Fibroblast of the aortic adventitia (primary cell): ENCODE measurements around the gene PCDH19. TPM values are rescaled to one million over a fixed set of nuclear protein-coding genes. Genes with fewer than 3 reads are reported as not detected.

Experiments
- DNase-seq: peaks from one replicate; pipeline ENCODE4 v3.0.0-alpha.2; 2010; ENCODE audit warnings: low read depth
- H3K4me3 ChIP-seq: 2 replicates; pipeline ENCODE4 v1.5.1; 2011; ENCODE audit warnings: low read depth, mild to moderate bottlenecking, control low read depth, low read length, moderate library complexity
- CTCF ChIP-seq: IDR thresholded peaks from 2 replicates; pipeline ENCODE4 v1.5.1; 2011; ENCODE audit warnings: mild to moderate bottlenecking, low read length, control low read depth, inconsistent platforms; ENCODE audit not compliant: insufficient read depth
- total RNA-seq: library from RNA; depleted of rRNA; stranded (reverse); fragments of >200 nt; gene quantifications from 2 replicates; pipeline ENCODE4 v1.2.3, GENCODE V29; 2012; ENCODE audit warnings: low replicate concordance

PCDH19 gene
- total RNA-seq, 1 donor: 0.09 TPM

GRCh38 chrX:100410901-100411801 lies 1.1 kb upstream of the PCDH19 start:
- no peak for TF ChIP-seq CTCF
- no peak for DNase-seq
- no peak overlapping the region for H3K4me3 ChIP-seq

GRCh38 chrX:100408713-100409609 lies 1.1 kb downstream of the PCDH19 start:
- H3K4me3 ChIP-seq: no peak overlapping the region
- no peak for TF ChIP-seq CTCF
- no peak for DNase-seq

- TF ChIP-seq CTCF: no peak
- no peak for DNase-seq
- H3K4me3 ChIP-seq: no peak overlapping the region
Measured at GRCh38 chrX:100407784-100408712, 2.0 kb downstream of the PCDH19 start.

- no peak for TF ChIP-seq CTCF
- H3K4me3 ChIP-seq: no peak overlapping the region
Measured at GRCh38 chrX:100407147-100407783, 2.8 kb downstream of the PCDH19 start.

GRCh38 chrX:100405424-100405823 lies 4.6 kb downstream of the PCDH19 start:
- no peak overlapping the region for H3K4me3 ChIP-seq
- TF ChIP-seq CTCF: no peak
- DNase-seq: no peak

More at GRCh38 chrX:100407147-100407783, 2.8 kb downstream of the PCDH19 start:
- no peak for DNase-seq
